Subcutaneous abdominal adipose tissue (tissue), 5 donors: ENCODE results near the gene CA5A.
A peak's percentile ranks its signal among the peaks of the same experiment; 100 is the strongest.

ENCODE experiments used
- H3K27ac ChIP-seq: one replicate; pipeline ENCODE4 v1.7.0; 2013; ENCODE audit warnings: low read depth, mild to moderate bottlenecking, inconsistent platforms, low read length, moderate library complexity
- H3K27me3 ChIP-seq, 5 donors: one replicate each; pipeline ENCODE4 v1.7.0; 2013; ENCODE audit warnings: low read length in 5 of 5, inconsistent platforms in 1 of 5; ENCODE audit not compliant: control insufficient read depth in 5 of 5, insufficient read depth in 4 of 5
- H3K36me3 ChIP-seq, 5 donors: one replicate each; pipeline ENCODE4 v1.7.0; 2013; ENCODE audit warnings: low read length in 5 of 5; ENCODE audit not compliant: control insufficient read depth in 5 of 5, insufficient read depth in 5 of 5
- H3K4me1 ChIP-seq, 5 donors: one replicate each; pipeline ENCODE4 v1.7.0; 2013; ENCODE audit warnings: low read length in 5 of 5, mild to moderate bottlenecking in 3 of 5, moderate library complexity in 1 of 5; ENCODE audit not compliant: control insufficient read depth in 5 of 5, insufficient read depth in 5 of 5
- H3K4me3 ChIP-seq, 5 donors: one replicate each; pipeline ENCODE4 v1.7.0; 2013; ENCODE audit warnings: low read length in 5 of 5, low read depth in 1 of 5
- H3K9ac ChIP-seq, 5 donors: one replicate each; pipeline ENCODE4 v1.7.0; 2013; ENCODE audit warnings: low read length in 5 of 5, mild to moderate bottlenecking in 4 of 5, moderate library complexity in 3 of 5
- H3K9me3 ChIP-seq, 5 donors: one replicate each; pipeline ENCODE4 v1.7.0; 2013; ENCODE audit warnings: low read length in 5 of 5; ENCODE audit not compliant: control insufficient read depth in 5 of 5
- donor health status: healthy.
- donor health status: healthy.
- donor health status: healthy.
- donor health status: healthy.
- donor health status: healthy.

Gene CA5A

GRCh38 chr16:87965417-87965816, 29.1 kb upstream of the CA5A start:
- no peaks in the 10 kb centered on the region for H3K9me3 ChIP-seq
- no peaks in the 10 kb centered on the region for H3K36me3 ChIP-seq
- H3K27me3 ChIP-seq: no peaks in the 10 kb centered on the region
- H3K27ac ChIP-seq: peak overlapping the region; percentile 85
- no peak overlapping the region for H3K4me3 ChIP-seq
- no peak overlapping the region for H3K9ac ChIP-seq
- peaks cover 10 to 37% (median 21%) of the 10 kb centered on the region in 5 donors for H3K4me1 ChIP-seq

- Histone ChIP-seq H3K4me1 (peaks cover 10 to 41% (median 24%) of the 10 kb centered on the region in 5 donors), H3K27ac (peak overlapping the region; percentile 80), H3K9ac (peak overlapping the region in 2 of 5 donors; percentile 26 to 31), H3K36me3 (no peaks in the 10 kb centered on the region), H3K27me3 (no peaks in the 10 kb centered on the region), H3K9me3 (no peaks in the 10 kb centered on the region), H3K4me3 (peak overlapping the region in 1 of 5 donors; percentile 17)
Measured at GRCh38 chr16:87964049-87964659, 27.8 kb upstream of the CA5A start.

GRCh38 chr16:87963400-87963799, 27.1 kb upstream of the CA5A start:
- no peaks in the 10 kb centered on the region for H3K27me3 ChIP-seq
- no peaks in the 10 kb centered on the region for H3K9me3 ChIP-seq
- no peak overlapping the region for H3K4me3 ChIP-seq
- peaks cover 10 to 48% (median 25%) of the 10 kb centered on the region in 5 donors for H3K4me1 ChIP-seq
- H3K9ac ChIP-seq: peak overlapping the region in 1 of 5 donors; percentile 31
- no peaks in the 10 kb centered on the region for H3K36me3 ChIP-seq
- H3K27ac ChIP-seq: peak overlapping the region; percentile 80

GRCh38 chr16:87961623-87962022, 25.3 kb upstream of the CA5A start:
- Histone ChIP-seq H3K36me3 (peaks cover 0 to 9% (median 3%) of the 10 kb centered on the region in 5 donors), H3K9me3 (no peaks in the 10 kb centered on the region), H3K4me3 (no peak overlapping the region), H3K27ac (no peak overlapping the region), H3K4me1 (peaks cover 12 to 60% (median 30%) of the 10 kb centered on the region in 5 donors), H3K27me3 (no peaks in the 10 kb centered on the region), H3K9ac (no peak overlapping the region)

GRCh38 chr16:87960852-87961251, 24.5 kb upstream of the CA5A start:
- H3K4me1 ChIP-seq: peaks cover 13 to 60% (median 30%) of the 10 kb centered on the region in 5 donors
- H3K36me3 ChIP-seq: peaks cover 0 to 9% (median 3%) of the 10 kb centered on the region in 5 donors
- H3K27ac ChIP-seq: no peak overlapping the region
- no peaks in the 10 kb centered on the region for H3K9me3 ChIP-seq
- no peaks in the 10 kb centered on the region for H3K27me3 ChIP-seq
- H3K9ac ChIP-seq: no peak overlapping the region
- no peak overlapping the region for H3K4me3 ChIP-seq

- H3K9me3 ChIP-seq: no peaks in the 10 kb centered on the region
- no peak overlapping the region for H3K9ac ChIP-seq
- no peaks in the 10 kb centered on the region for H3K27me3 ChIP-seq
- H3K36me3 ChIP-seq: peaks cover 0 to 9% (median 3%) of the 10 kb centered on the region in 5 donors
- peak overlapping the region in 1 of 5 donors; percentile 41 for H3K4me3 ChIP-seq
- H3K4me1 ChIP-seq: peaks cover 16 to 63% (median 32%) of the 10 kb centered on the region in 5 donors
- no peak overlapping the region for H3K27ac ChIP-seq
Measured at GRCh38 chr16:87960296-87960695, 24.0 kb upstream of the CA5A start.

- Histone ChIP-seq H3K9me3 (no peaks in the 10 kb centered on the region), H3K36me3 (peaks cover 0 to 9% (median 3%) of the 10 kb centered on the region in 5 donors), H3K4me3 (peak overlapping the region in 4 of 5 donors; percentile 19 to 41 (median 28)), H3K27ac (no peak overlapping the region), H3K4me1 (peaks cover 17 to 69% (median 40%) of the 10 kb centered on the region in 5 donors), H3K9ac (no peak overlapping the region), H3K27me3 (no peaks in the 10 kb centered on the region)
Measured at GRCh38 chr16:87959391-87959990, 23.2 kb upstream of the CA5A start.

- Histone ChIP-seq H3K9ac (no peak overlapping the region), H3K4me1 (peaks cover 14 to 70% (median 44%) of the 10 kb centered on the region in 5 donors), H3K4me3 (no peak overlapping the region), H3K27ac (no peak overlapping the region), H3K27me3 (no peaks in the 10 kb centered on the region), H3K9me3 (no peaks in the 10 kb centered on the region), H3K36me3 (peaks cover 0 to 11% (median 6%) of the 10 kb centered on the region in 5 donors)
Measured at GRCh38 chr16:87958632-87959031, 22.3 kb upstream of the CA5A start.

GRCh38 chr16:87957296-87958094, 21.2 kb upstream of the CA5A start:
- Histone ChIP-seq H3K9ac (peak overlapping the region in 3 of 5 donors; percentile 2 to 65 (median 39)), H3K4me1 (peaks cover 17 to 74% (median 47%) of the 10 kb centered on the region in 5 donors), H3K27me3 (no peaks in the 10 kb centered on the region), H3K4me3 (peak overlapping the region; percentile 12 to 61 (median 41)), H3K36me3 (peaks cover 0 to 12% (median 6%) of the 10 kb centered on the region in 5 donors), H3K27ac (peak overlapping the region; percentile 92), H3K9me3 (no peaks in the 10 kb centered on the region)
